Heart left ventricle (tissue), 16 donors: ENCODE data around the gene NDUFB10. TPM values are rescaled to one million over a fixed set of nuclear protein-coding genes. Genes with fewer than 3 reads are reported as not detected.

Source experiments
- ATAC-seq, 4 donors: fragments of 200-7000 bp; cut with Tn5 transposase; one replicate each; pipeline ENCODE4 v1.9.1; 2020 to 2022; ENCODE audit warnings: moderate library complexity in 4 of 4, mild to moderate bottlenecking in 3 of 4, moderate number of reproducible peaks in 1 of 4
- DNase-seq, 5 donors: peaks; one replicate each; pipeline ENCODE4 v3.0.0-alpha.2; 2020
- H3K27ac ChIP-seq, 12 donors: fragments of 200-600 bp; sonication (generic) in 4 of 12; one replicate each; pipeline versions ENCODE4 v1.5.0 to v1.8.0; 2016 to 2022; ENCODE audit warnings: mild to moderate bottlenecking in 2 of 12
- H3K27me3 ChIP-seq, 9 donors: fragments of 200-600 bp; sonication (generic) in 2 of 9; one replicate each; pipeline versions ENCODE4 v1.5.1 to v1.8.0; 2016 to 2022; ENCODE audit warnings: mild to moderate bottlenecking in 3 of 9
- H3K36me3 ChIP-seq, 9 donors: fragments of 200-600 bp; sonication (generic) in 2 of 9; one replicate each; pipeline versions ENCODE4 v1.5.0 to v1.8.0; 2018 to 2022; ENCODE audit warnings: mild to moderate bottlenecking in 2 of 9
- H3K4me1 ChIP-seq, 12 donors: fragments of 200-600 bp; sonication (generic) in 4 of 12; one replicate each; pipeline versions ENCODE4 v1.5.0 to v1.8.0; 2016 to 2022; ENCODE audit warnings: mild to moderate bottlenecking in 3 of 12
- H3K4me3 ChIP-seq, 12 donors: fragments of 200-600 bp; sonication (generic) in 4 of 12; one replicate each; pipeline versions ENCODE4 v1.5.0 to v1.8.0; 2017 to 2022; ENCODE audit warnings: mild to moderate bottlenecking in 9 of 12, moderate library complexity in 4 of 12
- H3K9me3 ChIP-seq, 12 donors: fragments of 200-600 bp; sonication (generic) in 4 of 12; one replicate each; pipeline versions ENCODE4 v1.5.0 to v1.8.0; 2016 to 2022; ENCODE audit warnings: mild to moderate bottlenecking in 1 of 12
- CTCF ChIP-seq, 12 donors: fragments of 200-600 bp; sonication (generic) in 4 of 12; IDR thresholded peaks; one replicate each; pipeline versions ENCODE4 v1.5.0 to v1.8.0; 2018 to 2022; ENCODE audit warnings: antibody characterized with exemption in 12 of 12, mild to moderate bottlenecking in 5 of 12
- POLR2A ChIP-seq, 2 donors: fragments of 450-650 bp; IDR thresholded peaks; one replicate each; pipeline ENCODE4 v1.6.1; 2017; ENCODE audit warnings: antibody characterized with exemption in 2 of 2, mild to moderate bottlenecking in 2 of 2, moderate library complexity in 2 of 2
- WGBS, 4 donors: extraction: QIAGEN DNeasy Blood & Tissue Kit in 2 of 4; methylation state at CpG; one replicate each; pipeline versions ENCODE4 v1.1.5 to v1.1.7; 2013 to 2018; 5-methylcytosine and 5-hydroxymethylcytosine counted together
- intact Hi-C, 10 donors: fragments of 100-400 bp; cut with DNase I; formaldehyde crosslinking; loops; one replicate each; pipeline versions ENCODE4 v1.11.1 to v1.14.2; 2022
- polyA plus RNA-seq, 2 donors: library from polyadenylated mRNA; stranded (reverse); fragments of 200-250 nt; gene quantifications; one replicate each; pipeline ENCODE4 v1.2.3, GENCODE V29; 2013
- total RNA-seq, 9 donors: library from RNA; depleted of rRNA in 2 of 9; stranded (reverse); fragments of >200 nt in 2 of 9; fragmentation: NEBNext Ultra II Directional in 3 of 9; extraction: Animal tissue kit (Norgen Biotek cat#: 25700) in 3 of 9; gene quantifications; one replicate each; pipeline versions ENCODE4 v1.1.0 to v1.2.4, GENCODE V29; 2016 to 2023
- donor health status: ischemic (EF 13 %, LVEDD 7.1; RV severe dilation, severe dysfunction).
- donor health status: healthy with polysubstance abuse.
- donor health status: DM: no; HTN: yes; CAD: no.
- donor health status: DM: no; HTN: no; CAD: no.
- donor health status: ischemic (EF 25% LVEDD 6.9; RV normal size, moderate dysfunction).
- donor health status: ischemic (EF 25% LVEDD 5.7; RV mildly dilated, moderate dysfunction).
- donor health status: healthy.
- donor health status: DM: yes; HTN: yes; CAD: no.
- donor health status: ischemic (EF 35%, LVEDD 5.7; RV mildly dilated, moderate dysfunction).
- donor health status: nonischemic (EF 11% LVEDD 7.7; RV severe dilation, severe dysfunction).
- donor health status: DM: yes; HTN: yes; CAD: no.
- donor health status: PGD.
- donor health status: ischemic (EF 29% LVEDD 5.4; RV normal size, mild dysfunction).
- donor health status: nonischemic (EF 23%, LVEDD 6.1; RV moderate dilation, normal function).

NDUFB10 gene
- total and polyA plus RNA-seq, 11 donors = 316 to 1,618 (median 548) TPM

GRCh38 chr16:1984347-1985225 lies 25.2 kb downstream of the NDUFB10 start:
- Histone ChIP-seq H3K27me3 (peaks cover 12 to 51% (median 26%) of the 10 kb centered on the region in 9 donors), H3K27ac (peak overlapping the region in 11 of 12 donors; percentile 62 to 88 (median 80)), H3K4me3 (peak overlapping the region; percentile 59 to 98 (median 86)), H3K9me3 (no peaks in the 10 kb centered on the region), H3K36me3 (peaks cover 0 to 20% (median 13%) of the 10 kb centered on the region in 9 donors), H3K4me1 (peaks cover 3 to 39% (median 20%) of the 10 kb centered on the region in 12 donors)
- intact Hi-C loops = loop anchor here in 1 of 10 donors (2.0 kb wide), 1 partner anchor 24 kb away; the partner anchor contains the start of gene ZNF598
- DNase-seq = no peak
- no peak for TF ChIP-seq POLR2A (IDR thresholded peaks at IDR 0.05)
- TF ChIP-seq CTCF (IDR thresholded peaks at IDR 0.05) = no peak
- ATAC-seq = peak in 2 of 4 donors; percentile 1 to 20
- WGBS, 4 donors = 11 to 22% (median 12%) methylated on average over 19 to 58 of the region's 58 CpGs

- Histone ChIP-seq H3K36me3 (peaks cover 0 to 20% (median 13%) of the 10 kb centered on the region in 9 donors), H3K4me1 (peaks cover 3 to 39% (median 17%) of the 10 kb centered on the region in 12 donors), H3K27ac (no peak overlapping the region), H3K27me3 (peaks cover 11 to 49% (median 28%) of the 10 kb centered on the region in 9 donors), H3K4me3 (peak overlapping the region in 1 of 12 donors; percentile 98), H3K9me3 (no peaks in the 10 kb centered on the region)
- no peak for TF ChIP-seq POLR2A (IDR thresholded peaks at IDR 0.05)
- TF ChIP-seq CTCF (IDR thresholded peaks at IDR 0.05) = no peak
- 90 to 96% (median 95%) methylated on average over 6 to 14 of the region's 14 CpGs for WGBS, 4 donors
- no peak for DNase-seq
- intact Hi-C loops = loop anchor here in 1 of 10 donors (2.0 kb wide), 1 partner anchor 23 kb away; the partner anchor contains the start of gene ZNF598
- no peak for ATAC-seq
Observed at GRCh38 chr16:1985466-1986150, 26.3 kb downstream of the NDUFB10 start.

GRCh38 chr16:1987198-1987597 lies 27.9 kb downstream of the NDUFB10 start:
- TF ChIP-seq CTCF (IDR thresholded peaks at IDR 0.05) (no peak), POLR2A (IDR thresholded peaks at IDR 0.05) (no peak)
- no peak for ATAC-seq
- Histone ChIP-seq H3K4me3 (no peak overlapping the region), H3K9me3 (no peaks in the 10 kb centered on the region), H3K36me3 (peaks cover 0 to 20% (median 13%) of the 10 kb centered on the region in 9 donors), H3K4me1 (peaks cover 8 to 52% (median 31%) of the 10 kb centered on the region in 12 donors), H3K27me3 (peaks cover 11 to 46% (median 31%) of the 10 kb centered on the region in 9 donors), H3K27ac (no peak overlapping the region)
- no peak for DNase-seq
- intact Hi-C loops = no loop called here
- WGBS, 4 donors = 84 to 94% (median 90%) methylated on average over 10 of the region's 10 CpGs
